Calu3 (cell line): ENCODE measurements around the gene ASGR1. TPM values are rescaled to one million over a fixed set of nuclear protein-coding genes. Genes with fewer than 3 reads are reported as not detected.
"Not testable (repeated sequence)": the region's sequence is repeated elsewhere in the genome, so short reads cannot be mapped to it uniquely, and the experiment has no call there.

Experiments
- BruUV-seq: library from RNA; stranded (reverse); fragments of 400-500 nt; replicated peaks from 2 replicates; lab custom pipeline; 2021; lab: Mats Ljungman, UMichigan
- CTCF ChIA-PET: fragments of 300-600 bp; sonication (Branson Sonifier 250); formaldehyde crosslinking; loops from one replicate; lab custom pipeline; 2022; ENCODE audit warnings: antibody characterized with exemption; lab: Charles Lee
- DNase-seq: peaks from one replicate; pipeline ENCODE4 v3.0.0; 2022
- H3K27ac Mint-ChIP-seq: one replicate; pipeline ENCODE4 v1.8.0; 2022; ENCODE audit warnings: mixed read lengths; ENCODE audit not compliant: unreplicated experiment
- H3K27me3 Mint-ChIP-seq: one replicate; pipeline ENCODE4 v1.8.0; 2022; ENCODE audit warnings: mixed read lengths; ENCODE audit not compliant: unreplicated experiment
- H3K36me3 Mint-ChIP-seq: one replicate; pipeline ENCODE4 v1.8.0; 2022; ENCODE audit warnings: mild to moderate bottlenecking, moderate library complexity, mixed read lengths; ENCODE audit not compliant: insufficient read depth, unreplicated experiment
- H3K4me1 Mint-ChIP-seq: one replicate; pipeline ENCODE4 v1.8.0; 2022; ENCODE audit warnings: mild to moderate bottlenecking, low read depth, mixed read lengths; ENCODE audit not compliant: unreplicated experiment
- H3K4me3 Mint-ChIP-seq: one replicate; pipeline ENCODE4 v1.8.0; 2022; ENCODE audit warnings: mild to moderate bottlenecking, low read depth, moderate library complexity, mixed read lengths; ENCODE audit not compliant: unreplicated experiment
- H3K9me3 Mint-ChIP-seq: one replicate; pipeline ENCODE4 v1.8.0; 2022; ENCODE audit warnings: low read depth, mixed read lengths; ENCODE audit not compliant: unreplicated experiment
- intact Hi-C: fragments of 100-400 bp; cut with micrococcal nuclease; formaldehyde crosslinking; loops from one replicate; pipeline ENCODE4 v1.10.0; 2022; ENCODE audit not compliant: unreplicated experiment
- total RNA-seq: library from RNA; stranded (reverse); gene quantifications from 2 replicates; pipeline ENCODE4 v1.2.3, GENCODE V29; 2022
- TF ChIP-seq, protein P1 (sequence below): fragments of 200-600 bp; IDR thresholded peaks from one replicate; pipeline ENCODE4 v1.8.0; 2022; ENCODE audit warnings: antibody characterized with exemption; ENCODE audit not compliant: unreplicated experiment

ASGR1 gene
- total RNA-seq, 1 experiment from 2014 or later: 0.26 TPM

DNA sequence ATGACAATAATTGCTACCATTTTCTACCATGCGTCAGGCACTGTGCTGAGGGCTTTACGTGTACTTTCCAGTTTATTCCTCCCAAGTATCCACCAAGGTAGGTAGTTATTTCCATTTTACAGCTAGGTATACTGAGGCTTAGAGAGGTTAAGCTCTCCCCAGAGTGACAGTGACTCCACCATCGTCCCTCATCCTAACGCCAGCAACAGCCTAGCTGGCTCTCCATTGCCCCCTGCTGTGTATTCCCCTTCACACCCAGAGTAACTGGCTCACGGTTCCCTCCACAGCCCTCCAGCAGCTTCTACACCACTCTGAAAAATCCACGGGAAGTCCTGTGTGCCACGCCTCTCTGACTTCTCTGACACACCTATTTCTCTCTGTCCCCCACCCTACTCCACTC is 7.1 kb upstream of the ASGR1 start:
- H3K4me3 Mint-ChIP-seq: no peak overlapping the region
- DNase-seq: no peak
- no peak overlapping the region for H3K27ac Mint-ChIP-seq
- H3K4me1 Mint-ChIP-seq: peaks cover 18% of the 10 kb centered on the region
- intact Hi-C loops: no loop called here
- H3K27me3 Mint-ChIP-seq: peaks cover 12% of the 10 kb centered on the region
- H3K36me3 Mint-ChIP-seq: no peaks in the 10 kb centered on the region
- TF ChIP-seq, protein P1, sequence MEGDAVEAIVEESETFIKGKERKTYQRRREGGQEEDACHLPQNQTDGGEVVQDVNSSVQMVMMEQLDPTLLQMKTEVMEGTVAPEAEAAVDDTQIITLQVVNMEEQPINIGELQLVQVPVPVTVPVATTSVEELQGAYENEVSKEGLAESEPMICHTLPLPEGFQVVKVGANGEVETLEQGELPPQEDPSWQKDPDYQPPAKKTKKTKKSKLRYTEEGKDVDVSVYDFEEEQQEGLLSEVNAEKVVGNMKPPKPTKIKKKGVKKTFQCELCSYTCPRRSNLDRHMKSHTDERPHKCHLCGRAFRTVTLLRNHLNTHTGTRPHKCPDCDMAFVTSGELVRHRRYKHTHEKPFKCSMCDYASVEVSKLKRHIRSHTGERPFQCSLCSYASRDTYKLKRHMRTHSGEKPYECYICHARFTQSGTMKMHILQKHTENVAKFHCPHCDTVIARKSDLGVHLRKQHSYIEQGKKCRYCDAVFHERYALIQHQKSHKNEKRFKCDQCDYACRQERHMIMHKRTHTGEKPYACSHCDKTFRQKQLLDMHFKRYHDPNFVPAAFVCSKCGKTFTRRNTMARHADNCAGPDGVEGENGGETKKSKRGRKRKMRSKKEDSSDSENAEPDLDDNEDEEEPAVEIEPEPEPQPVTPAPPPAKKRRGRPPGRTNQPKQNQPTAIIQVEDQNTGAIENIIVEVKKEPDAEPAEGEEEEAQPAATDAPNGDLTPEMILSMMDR: no peak
- no peaks in the 10 kb centered on the region for H3K9me3 Mint-ChIP-seq
- CTCF ChIA-PET: no interaction called here
- BruUV-seq: no TSS peak

DNA sequence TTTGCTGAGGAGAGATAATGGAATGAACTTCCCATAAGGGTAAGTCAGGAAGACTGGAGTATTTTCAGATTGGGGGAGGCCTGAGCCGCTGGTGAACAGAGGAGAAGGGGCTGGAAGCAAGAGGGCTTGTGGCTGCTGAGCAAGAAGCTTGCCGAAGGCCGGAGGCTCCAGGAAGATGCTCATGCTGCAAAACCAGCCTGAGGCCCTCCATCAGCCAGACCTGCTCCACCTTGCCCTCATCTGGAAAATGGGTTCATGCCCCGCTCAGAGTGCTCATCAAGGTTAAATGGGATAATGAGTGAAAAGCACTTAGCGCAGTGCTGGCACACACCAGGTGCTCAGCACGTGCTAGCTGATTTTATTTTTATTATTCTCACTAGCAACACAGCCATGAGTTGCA is 5.5 kb upstream of the ASGR1 start:
- H3K36me3 Mint-ChIP-seq: no peaks in the 10 kb centered on the region
- H3K4me3 Mint-ChIP-seq: no peak overlapping the region
- peaks cover 18% of the 10 kb centered on the region for H3K4me1 Mint-ChIP-seq
- peaks cover 12% of the 10 kb centered on the region for H3K27me3 Mint-ChIP-seq
- H3K27ac Mint-ChIP-seq: no peak overlapping the region
- intact Hi-C loops: no loop called here
- H3K9me3 Mint-ChIP-seq: no peaks in the 10 kb centered on the region
- no peak for DNase-seq
- TF ChIP-seq, protein P1: no peak
- BruUV-seq: no TSS peak
- CTCF ChIA-PET: interaction anchor here (0.6 to 1.1 kb wide), 4 partner anchors 14 to 185 kb away, joined by 3 to 7 read pairs (median 3); no protein-coding TSS in a partner anchor

DNA sequence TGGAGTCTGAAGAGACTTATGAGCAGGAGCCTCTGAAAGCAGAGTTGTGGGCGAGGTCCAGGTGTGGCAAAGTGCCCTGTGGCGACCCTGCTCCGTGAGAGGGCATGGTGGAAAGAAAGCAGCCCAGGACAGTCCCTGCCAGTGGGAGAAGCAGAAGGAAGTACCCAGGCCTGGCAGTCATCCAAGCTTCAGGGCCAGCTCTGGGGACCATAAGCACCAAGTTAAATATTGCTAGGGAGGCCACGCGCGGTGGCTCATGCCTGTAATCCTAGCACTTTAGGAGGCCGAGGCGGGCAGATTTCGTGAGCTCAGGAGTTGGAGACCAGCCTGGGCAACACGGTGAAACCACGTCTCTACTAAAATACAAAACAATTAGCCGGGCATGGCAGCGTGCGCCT is 4.9 kb upstream of the ASGR1 start:
- H3K4me1 Mint-ChIP-seq: peaks cover 18% of the 10 kb centered on the region
- H3K27ac Mint-ChIP-seq: peak overlapping the region; percentile 52
- no TSS peak for BruUV-seq
- CTCF ChIA-PET: interaction anchor here (0.6 to 1.1 kb wide), 2 partner anchors 15 to 138 kb away, joined by 3 read pairs; no protein-coding TSS in a partner anchor
- no peaks in the 10 kb centered on the region for H3K36me3 Mint-ChIP-seq
- peaks cover 12% of the 10 kb centered on the region for H3K27me3 Mint-ChIP-seq
- no peaks in the 10 kb centered on the region for H3K9me3 Mint-ChIP-seq
- peak overlapping the region; percentile 26 for H3K4me3 Mint-ChIP-seq
- TF ChIP-seq, protein P1: no peak
- intact Hi-C loops: no loop called here
- peak; percentile 78 for DNase-seq

DNA sequence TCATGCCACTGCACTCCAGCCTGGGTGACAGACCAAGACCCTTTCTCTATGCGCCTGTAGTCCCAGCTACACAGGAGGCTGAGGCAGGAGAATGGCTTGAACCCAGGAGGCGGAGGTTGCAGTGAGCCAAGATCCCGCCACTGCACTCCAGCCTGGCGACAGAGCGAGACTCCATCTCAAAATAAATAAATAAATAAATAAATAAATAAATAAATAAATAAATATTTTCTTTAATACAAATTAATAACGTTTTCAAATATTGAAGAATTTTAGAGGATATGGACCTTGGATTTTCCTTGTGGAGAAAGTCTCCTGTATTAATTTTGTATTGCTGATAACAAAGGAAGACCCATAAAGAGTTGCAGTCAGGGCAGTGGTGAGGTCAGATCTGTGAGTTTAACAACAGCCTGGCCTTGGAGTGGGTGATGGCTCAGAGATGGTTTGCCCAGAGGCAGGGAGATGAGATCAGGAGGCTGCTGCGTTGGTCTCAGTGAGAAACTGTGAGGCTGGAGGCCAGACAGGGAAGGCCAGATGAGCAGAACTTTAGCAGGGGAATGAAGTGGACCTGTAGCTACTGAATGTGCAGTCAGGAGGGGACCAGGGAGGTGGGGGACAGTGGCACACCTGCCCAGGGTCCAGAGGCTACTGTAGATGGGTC is 4.4 kb upstream of the ASGR1 start:
- peaks cover 12% of the 10 kb centered on the region for H3K27me3 Mint-ChIP-seq
- H3K36me3 Mint-ChIP-seq: no peaks in the 10 kb centered on the region
- peaks cover 18% of the 10 kb centered on the region for H3K4me1 Mint-ChIP-seq
- no peaks in the 10 kb centered on the region for H3K9me3 Mint-ChIP-seq
- intact Hi-C loops: no loop called here
- TF ChIP-seq, protein P1: no peak
- CTCF ChIA-PET: interaction anchor here (1.1 kb wide), 1 partner anchor 138 kb away, joined by 3 read pairs; no protein-coding TSS in a partner anchor
- BruUV-seq: no TSS peak
- no peak for DNase-seq
- H3K27ac Mint-ChIP-seq: peak overlapping the region; percentile 52
- H3K4me3 Mint-ChIP-seq: peak overlapping the region; percentile 26

DNA sequence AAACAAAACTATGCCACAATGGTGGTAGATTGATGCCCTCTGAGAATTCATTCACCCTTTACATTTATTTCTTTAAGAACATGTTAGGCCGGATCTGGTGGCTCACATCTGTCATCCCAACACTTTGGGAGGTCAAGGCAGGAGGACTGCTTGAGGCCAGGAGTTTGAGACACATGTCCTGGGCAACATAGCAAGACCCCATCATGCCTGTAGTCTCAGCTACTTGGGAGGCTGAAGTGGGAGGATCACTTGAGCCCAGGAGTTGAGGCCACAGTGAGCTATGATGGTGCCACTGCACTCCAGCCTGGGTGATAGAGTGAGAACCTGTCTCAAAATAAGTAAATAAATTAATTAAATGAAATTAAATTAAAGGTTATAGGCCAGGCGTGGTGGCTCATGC is 2.9 kb upstream of the ASGR1 start:
- H3K4me3 Mint-ChIP-seq, BruUV-seq, H3K9me3 Mint-ChIP-seq, CTCF ChIA-PET, DNase-seq, H3K27ac Mint-ChIP-seq, intact Hi-C loops, H3K36me3 Mint-ChIP-seq: not testable (repeated sequence)
- Mint-ChIP-seq H3K4me1 (peaks cover 18% of the 10 kb centered on the region), H3K27me3 (peaks cover 12% of the 10 kb centered on the region)
